Adrenal gland (tissue), 5 donors: ENCODE data around the gene PDK2.

Experiments
- POLR2A ChIP-seq, 2 donors: fragments of 450-650 bp; IDR thresholded peaks; one replicate each; pipeline ENCODE4 v1.6.1; 2017; ENCODE audit warnings: antibody characterized with exemption in 2 of 2, mild to moderate bottlenecking in 2 of 2, moderate library complexity in 1 of 2
- TF ChIP-seq, protein P1 (sequence below), 6 experiments: fragments of 450-650 bp in 4 of 6; fragments of 200-600 bp in 2 of 6; sonication (generic) in 1 of 6; IDR thresholded peaks; 1 replicate in 5 of 6; 2 replicates in 1 of 6; pipeline versions ENCODE4 v1.5.1 to v1.8.0; 2016 to 2021; ENCODE audit warnings: antibody characterized with exemption in 6 of 6, mild to moderate bottlenecking in 2 of 6, moderate library complexity in 1 of 6
- donor health status: DM: no; HTN: no; CAD: no.

DNA sequence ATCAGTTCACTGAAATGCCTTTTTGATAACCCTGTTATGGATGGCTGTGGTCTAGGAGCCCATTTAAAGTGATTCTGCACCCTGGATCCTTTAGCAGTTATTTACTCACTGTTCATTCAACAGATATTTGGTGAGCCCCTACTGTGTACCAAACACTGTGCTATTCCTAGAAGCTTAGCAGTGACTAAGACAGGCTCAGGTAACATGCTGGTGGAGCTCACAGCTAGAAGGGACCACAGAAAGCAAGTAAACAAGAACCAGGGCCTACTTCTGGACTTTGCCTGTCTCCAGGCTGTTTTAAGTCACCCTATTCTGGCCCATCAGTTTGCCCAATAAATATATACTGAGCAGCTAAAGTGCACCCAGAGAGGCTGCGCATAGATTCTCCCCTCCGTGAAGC lies 28.2 kb upstream of the PDK2 start:
- TF ChIP-seq, protein P1, sequence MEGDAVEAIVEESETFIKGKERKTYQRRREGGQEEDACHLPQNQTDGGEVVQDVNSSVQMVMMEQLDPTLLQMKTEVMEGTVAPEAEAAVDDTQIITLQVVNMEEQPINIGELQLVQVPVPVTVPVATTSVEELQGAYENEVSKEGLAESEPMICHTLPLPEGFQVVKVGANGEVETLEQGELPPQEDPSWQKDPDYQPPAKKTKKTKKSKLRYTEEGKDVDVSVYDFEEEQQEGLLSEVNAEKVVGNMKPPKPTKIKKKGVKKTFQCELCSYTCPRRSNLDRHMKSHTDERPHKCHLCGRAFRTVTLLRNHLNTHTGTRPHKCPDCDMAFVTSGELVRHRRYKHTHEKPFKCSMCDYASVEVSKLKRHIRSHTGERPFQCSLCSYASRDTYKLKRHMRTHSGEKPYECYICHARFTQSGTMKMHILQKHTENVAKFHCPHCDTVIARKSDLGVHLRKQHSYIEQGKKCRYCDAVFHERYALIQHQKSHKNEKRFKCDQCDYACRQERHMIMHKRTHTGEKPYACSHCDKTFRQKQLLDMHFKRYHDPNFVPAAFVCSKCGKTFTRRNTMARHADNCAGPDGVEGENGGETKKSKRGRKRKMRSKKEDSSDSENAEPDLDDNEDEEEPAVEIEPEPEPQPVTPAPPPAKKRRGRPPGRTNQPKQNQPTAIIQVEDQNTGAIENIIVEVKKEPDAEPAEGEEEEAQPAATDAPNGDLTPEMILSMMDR (IDR thresholded peaks at IDR 0.05) = no peak
- no peak for TF ChIP-seq POLR2A (IDR thresholded peaks at IDR 0.05)
